NCI-H2107 treated with DMSO at 0.1 percent for 48 hours (cell line): ENCODE results near the gene C2CD5.
"Not testable (repeated sequence)": the region's sequence is repeated elsewhere in the genome, so short reads cannot be mapped to it uniquely, and the experiment has no call there.

Experiments used
- DNase-seq: peaks from one replicate; lab custom pipeline; 2025; ENCODE audit not compliant: unreplicated experiment; lab: John Stamatoyannopoulos, UW

C2CD5 gene, protein sequence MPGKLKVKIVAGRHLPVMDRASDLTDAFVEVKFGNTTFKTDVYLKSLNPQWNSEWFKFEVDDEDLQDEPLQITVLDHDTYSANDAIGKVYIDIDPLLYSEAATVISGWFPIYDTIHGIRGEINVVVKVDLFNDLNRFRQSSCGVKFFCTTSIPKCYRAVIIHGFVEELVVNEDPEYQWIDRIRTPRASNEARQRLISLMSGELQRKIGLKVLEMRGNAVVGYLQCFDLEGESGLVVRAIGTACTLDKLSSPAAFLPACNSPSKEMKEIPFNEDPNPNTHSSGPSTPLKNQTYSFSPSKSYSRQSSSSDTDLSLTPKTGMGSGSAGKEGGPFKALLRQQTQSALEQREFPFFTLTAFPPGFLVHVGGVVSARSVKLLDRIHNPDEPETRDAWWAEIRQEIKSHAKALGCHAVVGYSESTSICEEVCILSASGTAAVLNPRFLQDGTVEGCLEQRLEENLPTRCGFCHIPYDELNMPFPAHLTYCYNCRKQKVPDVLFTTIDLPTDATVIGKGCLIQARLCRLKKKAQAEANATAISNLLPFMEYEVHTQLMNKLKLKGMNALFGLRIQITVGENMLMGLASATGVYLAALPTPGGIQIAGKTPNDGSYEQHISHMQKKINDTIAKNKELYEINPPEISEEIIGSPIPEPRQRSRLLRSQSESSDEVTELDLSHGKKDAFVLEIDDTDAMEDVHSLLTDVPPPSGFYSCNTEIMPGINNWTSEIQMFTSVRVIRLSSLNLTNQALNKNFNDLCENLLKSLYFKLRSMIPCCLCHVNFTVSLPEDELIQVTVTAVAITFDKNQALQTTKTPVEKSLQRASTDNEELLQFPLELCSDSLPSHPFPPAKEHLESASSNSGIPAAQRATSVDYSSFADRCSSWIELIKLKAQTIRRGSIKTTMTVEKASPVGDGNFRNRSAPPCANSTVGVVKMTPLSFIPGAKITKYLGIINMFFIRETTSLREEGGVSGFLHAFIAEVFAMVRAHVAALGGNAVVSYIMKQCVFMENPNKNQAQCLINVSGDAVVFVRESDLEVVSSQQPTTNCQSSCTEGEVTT

DNA sequence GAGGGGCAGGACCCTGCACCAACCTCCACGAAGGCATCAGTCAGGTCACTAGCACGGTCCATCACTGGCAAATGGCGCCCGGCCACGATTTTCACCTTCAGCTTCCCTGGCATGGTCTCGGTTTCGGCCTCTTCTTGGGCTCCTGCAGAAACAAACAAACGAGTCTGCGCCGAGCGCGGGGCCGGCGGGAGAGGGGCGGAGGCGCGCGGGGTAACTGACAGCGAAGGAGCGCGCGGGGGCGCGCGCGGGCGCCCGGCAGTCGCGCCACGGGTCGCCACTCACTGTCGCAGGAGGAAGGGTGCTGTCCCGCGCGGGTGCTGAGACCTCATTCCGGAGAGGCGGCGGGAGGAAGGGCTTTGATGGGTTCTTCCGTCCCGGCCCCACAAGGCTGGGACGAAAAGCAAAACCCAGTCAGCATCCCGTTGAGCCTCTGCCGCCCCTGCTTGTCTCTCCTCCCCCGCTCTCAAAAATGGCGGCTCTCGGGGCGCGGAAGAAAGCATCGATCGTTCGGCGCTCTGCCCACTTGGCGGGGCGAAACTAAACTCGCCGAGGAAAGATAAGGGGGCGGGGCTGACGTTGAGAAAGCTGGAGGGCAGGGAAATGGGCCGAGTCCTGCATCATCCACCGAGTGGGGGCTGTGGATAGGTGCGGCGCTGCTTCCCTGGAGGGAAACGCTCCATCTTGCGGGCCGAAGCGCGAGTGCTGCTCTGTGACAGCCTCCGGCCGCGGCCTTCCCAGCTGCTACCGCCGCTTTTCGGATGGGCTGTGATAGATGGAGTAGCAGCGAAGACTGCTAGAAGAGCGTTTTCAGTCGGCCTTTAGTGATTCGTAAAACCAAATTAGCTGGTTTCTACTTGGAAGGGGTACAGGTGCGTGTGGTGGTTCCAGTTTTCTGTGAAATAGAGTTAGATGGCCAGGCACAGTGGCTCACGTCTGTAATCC, at the start of gene C2CD5:
TSS of gene C2CD5 (minus strand) at position 505 of the 942 bp plus-strand sequence. CDS start at position 113, 392 bp downstream.
- peak; percentile 96 for DNase-seq

DNA sequence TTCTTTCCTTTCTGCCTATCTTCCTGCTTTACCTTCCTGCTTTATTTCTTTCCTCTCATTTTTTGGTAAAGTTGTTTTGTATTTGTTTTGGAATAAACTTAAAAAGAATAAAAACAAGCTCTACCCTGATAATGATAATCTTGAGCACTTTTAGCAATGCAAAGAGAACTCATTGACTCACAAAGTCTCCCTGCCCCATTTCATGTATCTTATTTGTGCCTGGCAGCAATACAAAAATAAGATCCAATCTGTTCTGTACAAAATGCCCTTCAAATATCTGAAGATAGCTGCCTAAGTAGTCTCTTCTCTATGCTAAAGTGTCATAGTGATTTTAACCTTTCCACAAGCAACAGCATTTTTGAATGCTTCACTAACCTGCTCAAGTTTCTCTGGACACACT, 49.5 kb upstream of the C2CD5 start:
- DNase-seq = no peak

DNA sequence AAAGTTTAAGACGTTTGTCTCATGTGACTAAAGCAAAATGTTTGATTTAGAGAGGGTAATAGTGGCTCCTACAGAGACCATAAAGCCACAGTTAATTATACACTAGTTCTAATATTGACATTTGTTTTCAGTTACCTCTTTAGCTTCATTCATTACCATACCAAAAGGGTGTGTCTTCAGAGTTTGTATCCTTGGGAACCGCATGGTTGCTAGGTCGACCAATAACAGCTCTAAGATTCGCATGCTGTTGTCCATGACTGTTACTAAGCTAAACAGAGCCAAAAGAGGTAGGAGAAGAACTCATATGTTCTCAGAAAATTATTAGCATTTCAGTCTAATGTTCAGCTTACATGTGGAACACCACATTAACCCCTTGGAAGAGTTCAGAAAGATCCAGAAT, 44.5 kb upstream of the C2CD5 start:
- DNase-seq = no peak

DNA sequence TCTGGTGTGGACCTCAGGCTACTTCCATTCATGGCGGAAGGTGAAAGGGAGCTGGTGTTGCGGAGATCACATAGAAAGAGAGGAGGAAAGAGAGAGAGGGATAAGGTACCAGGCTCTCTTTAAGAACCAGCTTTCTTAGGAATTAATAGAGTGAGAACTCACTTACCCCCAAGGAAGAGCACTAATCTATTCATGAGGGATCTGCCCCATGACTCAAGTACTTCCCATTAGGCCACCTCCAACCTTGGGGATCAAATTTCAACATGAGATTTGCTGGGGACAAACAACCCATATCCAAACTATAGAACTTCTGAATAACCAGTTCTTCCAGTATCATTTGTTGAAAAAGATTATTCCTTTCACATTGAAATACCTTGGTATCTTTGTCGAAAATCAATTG, 34.0 kb upstream of the C2CD5 start:
- no peak for DNase-seq

DNA sequence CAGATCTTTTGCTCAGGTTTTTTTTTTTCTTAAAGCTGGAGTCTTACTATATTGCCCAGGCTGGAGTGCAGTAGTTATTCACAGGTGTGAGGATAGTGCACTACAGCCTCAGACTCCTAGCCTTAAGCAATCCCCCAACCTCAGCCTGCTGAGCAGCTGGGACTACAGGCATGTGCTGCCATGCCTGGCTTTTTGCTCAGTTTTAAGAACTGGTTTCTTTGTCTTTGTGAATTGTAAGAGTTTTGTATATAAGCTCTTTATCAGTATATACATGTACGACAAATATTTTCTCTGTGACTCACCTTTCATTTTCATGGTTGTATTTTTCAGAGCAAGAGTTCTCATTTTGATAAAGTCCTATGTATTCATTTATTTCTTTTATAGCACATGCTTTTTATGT, 33.3 kb upstream of the C2CD5 start:
- no peak for DNase-seq

DNA sequence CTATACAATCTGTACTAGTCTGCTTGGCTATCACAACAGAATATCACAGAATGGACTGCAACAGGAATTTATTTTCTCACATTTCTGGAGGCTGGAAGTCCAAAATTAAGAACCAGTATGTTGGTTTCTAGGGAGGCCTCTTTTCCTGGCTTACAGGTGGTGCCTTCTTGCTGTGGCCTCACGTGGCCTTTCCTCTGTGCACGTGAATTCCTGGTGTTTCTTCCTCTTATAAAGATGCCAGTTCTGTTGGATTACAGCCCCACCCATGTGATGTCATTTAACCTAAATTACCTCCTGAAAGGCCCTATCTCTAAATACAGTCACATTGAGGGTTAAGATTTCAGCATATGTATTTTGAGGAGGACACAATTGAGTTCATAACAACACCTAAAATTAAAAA, 32.1 kb upstream of the C2CD5 start:
- no peak for DNase-seq

DNA sequence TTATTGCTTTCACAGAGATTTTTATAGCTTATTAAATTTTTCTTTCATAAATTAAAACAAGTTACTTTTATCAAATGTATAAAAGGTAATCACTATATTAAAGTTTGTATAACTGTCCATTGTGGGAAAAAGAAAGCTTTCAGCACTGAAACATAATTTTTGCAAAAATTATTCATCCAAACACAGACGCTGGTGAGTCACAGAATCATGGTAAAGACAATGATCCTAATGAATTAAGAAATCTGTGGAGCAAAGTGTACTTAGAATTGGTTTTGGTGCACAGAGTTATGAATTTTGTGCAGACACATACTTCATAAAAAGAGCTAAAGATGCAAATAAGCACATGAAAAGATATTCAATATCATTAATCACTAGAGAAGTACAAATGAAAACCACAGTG, 31.7 kb upstream of the C2CD5 start:
- no peak for DNase-seq

DNA sequence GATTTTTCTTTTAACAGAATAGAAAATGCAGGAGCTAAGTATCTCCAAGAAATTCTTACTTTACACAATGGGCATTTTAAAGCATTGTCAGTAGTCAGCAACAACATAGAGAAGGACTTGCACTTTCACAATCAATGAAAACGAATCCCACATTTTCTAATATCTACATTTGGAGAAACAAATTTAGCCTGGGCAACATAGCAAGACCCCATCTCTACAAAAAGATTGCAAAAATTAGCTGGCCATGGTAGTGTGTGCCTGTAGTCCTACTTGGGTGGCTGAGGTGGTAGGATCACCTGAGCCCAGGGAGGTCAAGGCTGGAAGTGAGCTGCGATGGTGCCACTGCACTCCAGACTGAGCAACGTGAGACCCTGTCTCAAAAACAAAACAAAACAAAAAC, 30.6 kb upstream of the C2CD5 start:
- no peak for DNase-seq

DNA sequence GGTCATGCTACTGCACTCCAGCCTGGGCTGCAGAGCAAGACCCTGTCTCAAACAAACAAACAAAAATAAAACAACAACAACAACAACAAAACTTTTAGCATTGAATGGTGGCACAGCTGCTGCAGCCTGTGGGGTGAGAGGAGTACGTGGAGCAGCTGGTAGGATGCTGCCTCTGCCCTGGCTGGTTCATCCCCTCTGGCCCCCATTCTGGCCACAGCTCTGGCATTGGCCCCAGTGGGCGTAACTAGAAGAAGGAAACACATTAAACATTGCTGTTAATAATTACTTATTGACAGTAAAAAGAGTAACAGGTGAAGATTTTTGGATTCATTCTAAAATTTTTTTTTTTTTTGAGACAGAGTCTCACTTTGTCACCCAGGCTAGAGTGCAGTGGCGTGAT, 28.8 kb upstream of the C2CD5 start:
- DNase-seq = no peak

DNA sequence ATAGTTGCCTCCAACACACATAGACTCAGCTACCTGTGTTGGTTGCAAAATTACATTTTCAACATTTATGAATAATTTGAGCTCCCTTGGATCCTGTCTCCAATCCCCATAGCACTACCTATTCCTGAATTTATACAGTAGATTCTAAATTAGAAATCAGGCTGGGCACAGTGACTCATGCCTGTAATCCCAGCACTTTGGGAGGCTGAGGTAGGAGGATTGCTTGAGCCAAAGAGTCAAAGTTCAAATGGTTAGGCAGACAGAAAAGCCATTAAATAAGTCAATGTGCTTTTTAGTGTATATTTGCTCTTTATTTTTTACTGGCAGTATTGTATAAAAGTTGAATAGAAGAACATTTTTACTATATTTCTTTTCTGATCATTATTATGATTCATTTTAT, 24.9 kb upstream of the C2CD5 start:
- no peak for DNase-seq

DNA sequence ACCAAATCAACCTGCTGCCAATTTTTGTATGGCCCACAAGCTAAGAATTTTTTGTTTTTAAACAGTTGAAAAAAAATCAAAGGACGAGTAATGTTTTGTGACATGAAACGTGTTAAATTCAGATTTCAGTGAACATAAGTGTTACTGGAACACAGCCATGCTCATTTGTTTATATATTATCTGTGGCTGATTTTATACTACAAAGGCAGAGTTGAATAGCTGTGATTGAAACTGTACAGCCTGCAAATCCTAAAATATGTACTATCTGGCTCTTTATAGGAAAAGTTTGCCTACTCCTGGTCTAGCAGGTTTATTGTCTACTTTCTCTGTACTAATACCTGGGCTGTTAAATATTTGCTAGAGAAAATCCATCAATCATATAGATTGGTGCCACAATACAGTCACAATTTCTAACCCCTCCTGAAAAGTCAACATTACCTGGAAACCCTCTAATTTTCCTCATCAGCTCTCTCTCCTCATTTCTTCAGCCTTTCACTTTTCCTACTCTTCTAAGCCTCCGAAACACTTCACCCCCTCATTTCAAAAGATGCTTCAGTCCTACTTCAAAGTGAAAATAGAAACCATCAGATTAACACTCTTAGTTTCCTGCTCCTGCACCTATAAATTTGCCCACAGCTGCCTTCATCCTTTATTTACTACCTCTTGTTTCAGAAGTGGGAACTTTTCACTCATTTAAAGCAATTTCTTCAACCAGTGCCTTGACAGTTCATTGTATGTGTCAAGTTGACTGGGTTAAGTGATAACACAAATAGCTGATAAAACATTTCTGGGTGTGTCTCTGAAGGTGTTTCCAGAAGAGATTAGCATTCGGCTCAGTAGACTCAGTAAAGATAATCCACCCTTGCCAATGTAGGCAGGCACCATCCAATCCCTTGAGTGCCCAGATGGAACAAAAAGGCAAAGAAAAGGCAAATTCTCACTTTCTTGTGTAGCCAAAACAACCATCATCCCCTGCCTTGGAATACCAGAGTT, 18.0 kb upstream of the C2CD5 start:
- no peak for DNase-seq

DNA sequence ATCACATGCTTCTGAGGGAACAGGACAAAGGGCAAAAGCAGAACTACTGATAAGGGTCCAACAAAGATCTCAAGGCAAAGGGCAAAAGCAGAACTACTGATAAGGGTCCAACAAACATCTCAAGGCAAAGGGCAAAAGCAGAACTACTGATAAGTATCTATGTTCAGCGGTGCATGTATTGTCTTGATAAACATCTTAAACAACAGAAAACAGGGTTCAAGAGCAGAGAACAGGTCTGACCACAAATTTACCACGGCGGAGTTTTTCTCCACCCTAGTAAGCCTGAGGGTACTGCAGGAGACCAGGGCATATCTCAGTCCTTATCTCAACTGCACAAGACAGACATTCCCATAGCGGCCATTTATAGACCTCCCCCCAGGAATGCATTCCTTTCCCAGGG, 10.4 kb upstream of the C2CD5 start:
- not testable (repeated sequence) for DNase-seq

DNA sequence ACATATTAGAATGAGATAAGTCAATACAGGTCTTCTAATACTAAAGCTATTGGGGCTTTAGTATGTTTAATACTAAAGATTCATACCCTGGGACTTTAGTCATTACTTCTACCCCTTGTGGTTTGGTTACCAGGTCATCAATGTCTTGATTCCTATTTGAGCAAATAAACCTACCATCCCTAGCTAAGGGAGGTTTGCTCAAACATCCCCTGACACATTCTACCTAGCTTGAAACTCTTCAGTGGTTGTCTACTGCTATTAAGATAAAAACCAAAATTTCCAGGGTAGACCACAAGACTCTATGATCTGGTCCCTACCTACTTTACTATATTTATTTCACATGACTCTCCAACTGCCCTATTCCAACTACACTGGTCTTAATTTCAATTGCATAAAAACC, 7.3 kb upstream of the C2CD5 start:
- no peak for DNase-seq

DNA sequence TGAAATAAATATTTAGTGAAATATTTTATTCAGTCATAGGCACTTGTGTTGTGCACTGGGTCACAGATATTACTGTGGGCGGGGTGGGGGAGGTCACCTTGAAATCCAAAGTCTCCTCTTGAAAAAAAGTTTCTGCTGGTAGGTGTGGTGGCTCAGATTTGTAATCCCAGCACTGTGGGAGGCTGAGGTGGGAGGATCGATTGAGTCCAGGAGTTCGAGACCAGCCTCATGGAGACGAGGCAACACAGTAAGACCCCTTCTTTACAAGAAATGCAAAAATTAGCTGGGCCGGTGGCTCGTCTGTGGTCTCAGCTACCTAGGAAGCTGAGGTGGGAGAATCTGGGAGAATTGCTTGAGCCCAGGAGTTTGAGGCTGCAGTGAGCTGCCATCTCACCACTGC, 913 bp upstream of the C2CD5 start:
- no peak for DNase-seq

DNA sequence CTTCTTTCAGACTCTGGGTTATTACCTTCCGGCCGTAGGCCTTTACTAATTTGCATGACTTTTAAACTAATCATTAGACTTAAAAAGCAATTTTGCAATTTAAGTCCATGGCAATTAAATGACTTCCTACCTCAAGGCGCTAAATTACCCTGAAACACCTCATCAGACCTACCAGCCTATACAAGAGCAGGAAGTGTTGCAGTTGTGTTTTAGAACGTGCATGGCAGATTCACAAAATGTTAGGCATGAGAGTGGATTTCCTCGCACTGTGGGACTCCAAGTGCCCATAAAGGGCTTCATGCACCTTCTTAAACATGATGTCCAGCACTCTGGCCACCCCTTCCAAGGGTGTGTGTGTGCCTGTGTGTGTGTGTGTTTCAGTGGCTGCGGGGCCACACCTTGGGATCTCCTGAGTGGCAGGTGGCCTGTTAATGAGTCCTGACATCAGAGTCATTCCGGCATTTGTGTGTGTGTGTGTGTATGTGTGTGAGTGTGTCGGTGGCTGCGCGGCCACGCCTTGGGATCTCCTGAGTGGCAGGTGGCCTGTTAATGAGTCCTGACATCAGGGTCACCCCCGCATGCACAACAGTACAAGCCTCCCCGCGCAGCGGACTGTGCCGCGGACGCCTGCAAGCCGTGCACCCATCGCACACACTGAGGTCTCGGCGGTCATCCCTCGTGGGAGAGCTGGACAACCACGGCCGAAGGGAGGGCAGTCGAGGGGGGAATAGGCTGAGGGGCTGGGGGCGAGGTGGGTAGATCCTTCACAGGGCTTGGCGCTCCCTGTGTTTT, 900 bp downstream of the C2CD5 start:
- DNase-seq = peak; percentile 26

DNA sequence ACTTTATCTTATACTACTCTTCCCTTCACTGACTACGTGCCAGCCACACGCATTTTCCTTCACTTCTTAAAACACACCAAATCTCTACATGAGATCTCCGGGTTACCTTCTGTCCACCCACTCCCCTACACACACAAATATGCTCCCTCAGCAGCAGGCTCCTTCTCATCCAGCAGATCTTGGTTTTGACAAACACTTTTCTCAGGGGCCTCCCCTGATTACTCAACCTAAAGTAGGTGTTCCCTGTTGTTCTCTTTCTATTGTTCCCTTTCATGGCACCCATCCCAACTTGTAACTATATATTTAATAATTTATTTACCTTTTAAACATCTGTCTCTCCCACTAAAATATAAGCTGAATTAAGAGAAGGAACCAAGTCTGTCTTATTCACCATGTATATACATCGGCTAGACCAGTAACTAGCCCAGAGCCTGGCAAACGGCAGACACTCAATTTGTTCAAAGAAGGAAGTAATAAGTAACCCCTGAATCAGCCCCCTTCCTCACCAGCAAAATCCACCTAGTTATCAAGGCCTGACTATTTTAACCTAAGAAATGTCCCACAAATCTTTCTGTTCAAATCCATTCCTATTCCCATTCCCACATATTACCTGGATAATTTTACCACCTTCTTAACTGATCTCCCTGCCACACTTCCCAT, 2.7 kb downstream of the C2CD5 start:
- DNase-seq = no peak

DNA sequence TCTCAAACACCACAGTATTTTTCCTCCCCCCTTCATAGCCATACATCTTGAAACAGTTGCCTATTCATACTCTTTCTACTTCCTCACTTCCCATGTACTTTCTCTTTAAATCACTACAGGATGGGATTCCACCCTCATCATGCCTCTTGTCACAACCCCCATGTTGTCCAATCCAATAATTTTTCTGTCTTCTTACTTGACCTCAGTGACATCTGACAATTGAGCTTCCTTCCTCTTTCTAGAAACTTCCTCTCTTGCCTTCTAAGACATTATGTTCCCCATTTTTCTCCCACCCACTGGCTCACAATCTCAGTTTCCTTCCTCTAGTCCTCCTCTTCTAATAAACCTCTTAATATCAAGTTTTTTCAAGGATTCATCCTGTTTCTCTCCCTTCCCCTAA, 5.3 kb downstream of the C2CD5 start:
- DNase-seq = no peak

DNA sequence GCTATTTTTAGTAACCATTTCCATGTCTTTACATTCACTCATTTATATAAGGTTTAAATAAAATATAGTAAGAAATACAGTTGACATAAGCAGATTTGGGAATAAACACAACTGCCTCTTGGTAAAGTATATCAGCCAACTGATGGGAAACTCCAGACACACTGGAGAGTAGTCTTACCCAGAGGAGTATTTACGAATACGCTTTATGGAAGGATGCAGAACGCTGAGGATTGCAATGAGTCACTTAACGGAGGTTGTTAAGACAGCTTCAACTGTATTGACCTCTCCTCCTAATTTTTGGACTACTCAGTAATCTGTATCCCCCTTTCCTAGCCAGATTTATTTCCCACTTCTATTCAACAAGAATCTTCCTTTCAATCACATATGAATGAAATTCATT, 6.0 kb downstream of the C2CD5 start:
- no peak for DNase-seq
